Mesodermal cell (in vitro differentiated cells): ENCODE data around the gene TMIE.

ENCODE experiments used
- H3K27ac ChIP-seq: 2 replicates; pipeline ENCODE4 v1.7.0; 2013; ENCODE audit warnings: mild to moderate bottlenecking, low read depth, low read length, moderate library complexity; ENCODE audit not compliant: severe bottlenecking
- H3K36me3 ChIP-seq: 2 replicates; pipeline ENCODE4 v1.7.1; 2013; ENCODE audit warnings: mild to moderate bottlenecking, low read length, moderate library complexity; ENCODE audit not compliant: control insufficient read depth, insufficient read depth
- H3K4me1 ChIP-seq: one replicate; pipeline ENCODE4 v1.7.1; 2013; ENCODE audit warnings: mild to moderate bottlenecking, low read length; ENCODE audit not compliant: insufficient read depth, control insufficient read depth, poor library complexity, severe bottlenecking
- H3K4me3 ChIP-seq: 2 replicates; pipeline ENCODE4 v1.7.0; 2013; ENCODE audit warnings: low read length, control low read depth, mild to moderate bottlenecking; ENCODE audit not compliant: insufficient read depth, poor library complexity, severe bottlenecking; ENCODE audit errors: extremely low read depth
- H3K9me3 ChIP-seq: 2 replicates; pipeline ENCODE4 v1.7.1; 2013; ENCODE audit warnings: mild to moderate bottlenecking, low read length, moderate library complexity; ENCODE audit not compliant: control insufficient read depth
- WGBS, 2 experiments: methylation state at CpG; one replicate each; pipeline ENCODE4 v1.1.5; 2013; ENCODE audit warnings: missing lambda C conversion rate in 2 of 2; ENCODE audit not compliant: insufficient coverage in 2 of 2; 5-methylcytosine and 5-hydroxymethylcytosine counted together

TMIE gene

GRCh38 chr3:46693038-46693891 lies 7.9 kb upstream of the TMIE start, which contains the start of gene ALS2CL:
Gene ALS2CL, minus strand, starts transcription at chr3:46693679. Its CDS starts 4,239 bp downstream, at chr3:46689440.
- 2% methylated on average over 29 to 55 of the region's 71 CpGs for WGBS, 2 experiments
- Histone ChIP-seq H3K4me3 (peak within 1 kb of the TSS; percentile 58), H3K27ac (no peak within 1 kb of the TSS), H3K9me3 (no peaks in the 10 kb centered on the region), H3K4me1 (peaks cover 28% of the 10 kb centered on the region), H3K36me3 (no peaks in the 10 kb centered on the region)

GRCh38 chr3:46693892-46694226 lies 7.3 kb upstream of the TMIE start:
- H3K36me3 ChIP-seq, result no peaks in the 10 kb centered on the region
- H3K4me3 ChIP-seq, result peak overlapping the region; percentile 5
- H3K9me3 ChIP-seq, result no peaks in the 10 kb centered on the region
- no peak overlapping the region for H3K27ac ChIP-seq
- H3K4me1 ChIP-seq, result peaks cover 28% of the 10 kb centered on the region
- 32 to 56% methylated on average over 13 to 26 of the region's 30 CpGs for WGBS, 2 experiments

- Histone ChIP-seq H3K36me3 (no peaks in the 10 kb centered on the region), H3K9me3 (no peaks in the 10 kb centered on the region), H3K27ac (no peak overlapping the region), H3K4me3 (no peak overlapping the region), H3K4me1 (peaks cover 28% of the 10 kb centered on the region)
- 77 to 100% methylated on average over 1 to 2 of the region's 3 CpGs for WGBS, 2 experiments
Measured at GRCh38 chr3:46694520-46694919, 6.7 kb upstream of the TMIE start.

GRCh38 chr3:46695177-46695961 lies 5.8 kb upstream of the TMIE start:
- WGBS, 2 experiments, result 68 to 73% methylated on average over 10 to 11 of the region's 11 CpGs
- Histone ChIP-seq H3K4me3 (no peak overlapping the region), H3K4me1 (peaks cover 33% of the 10 kb centered on the region), H3K27ac (no peak overlapping the region), H3K9me3 (no peaks in the 10 kb centered on the region), H3K36me3 (no peaks in the 10 kb centered on the region)

GRCh38 chr3:46695962-46696894 lies 5.0 kb upstream of the TMIE start:
- H3K36me3 ChIP-seq, result no peaks in the 10 kb centered on the region
- peak overlapping the region; percentile 57 for H3K27ac ChIP-seq
- H3K4me3 ChIP-seq, result no peak overlapping the region
- H3K9me3 ChIP-seq, result no peaks in the 10 kb centered on the region
- WGBS, 2 experiments, result 94 to 100% methylated on average over 3 to 4 of the region's 4 CpGs
- peaks cover 33% of the 10 kb centered on the region for H3K4me1 ChIP-seq

GRCh38 chr3:46699676-46700523 lies 1.3 kb upstream of the TMIE start:
- no peak overlapping the region for H3K27ac ChIP-seq
- H3K36me3 ChIP-seq, result no peaks in the 10 kb centered on the region
- 92% methylated on average over 7 to 8 of the region's 8 CpGs for WGBS, 2 experiments
- peaks cover 29% of the 10 kb centered on the region for H3K4me1 ChIP-seq
- H3K4me3 ChIP-seq, result no peak overlapping the region
- no peaks in the 10 kb centered on the region for H3K9me3 ChIP-seq

- Histone ChIP-seq H3K36me3 (no peaks in the 10 kb centered on the region), H3K4me3 (no peak overlapping the region), H3K27ac (no peak overlapping the region), H3K4me1 (peaks cover 27% of the 10 kb centered on the region), H3K9me3 (no peaks in the 10 kb centered on the region)
- 60 to 90% methylated on average over 1 to 4 of the region's 4 CpGs for WGBS, 2 experiments
Measured at GRCh38 chr3:46700772-46701171, 420 bp upstream of the TMIE start.

GRCh38 chr3:46702246-46703012 lies 1.2 kb downstream of the TMIE start:
- WGBS, 2 experiments, result 82 to 97% methylated on average over 2 to 4 of the region's 4 CpGs
- no peaks in the 10 kb centered on the region for H3K36me3 ChIP-seq
- H3K27ac ChIP-seq, result no peak overlapping the region
- H3K9me3 ChIP-seq, result no peaks in the 10 kb centered on the region
- peaks cover 31% of the 10 kb centered on the region for H3K4me1 ChIP-seq
- H3K4me3 ChIP-seq, result no peak overlapping the region

- Histone ChIP-seq H3K9me3 (no peaks in the 10 kb centered on the region), H3K36me3 (no peaks in the 10 kb centered on the region), H3K27ac (no peak overlapping the region), H3K4me3 (no peak overlapping the region), H3K4me1 (peaks cover 32% of the 10 kb centered on the region)
- 83 to 96% methylated on average over 3 of the region's 4 CpGs for WGBS, 2 experiments
Measured at GRCh38 chr3:46703013-46703520, 1.9 kb downstream of the TMIE start.
